Measurements from ENCODE around the gene RHOBTB3.
"Not testable (repeated sequence)": the region's sequence is repeated elsewhere in the genome, so short reads cannot be mapped to it uniquely, and the experiment has no call there.

The RHOBTB3 gene

DNA sequence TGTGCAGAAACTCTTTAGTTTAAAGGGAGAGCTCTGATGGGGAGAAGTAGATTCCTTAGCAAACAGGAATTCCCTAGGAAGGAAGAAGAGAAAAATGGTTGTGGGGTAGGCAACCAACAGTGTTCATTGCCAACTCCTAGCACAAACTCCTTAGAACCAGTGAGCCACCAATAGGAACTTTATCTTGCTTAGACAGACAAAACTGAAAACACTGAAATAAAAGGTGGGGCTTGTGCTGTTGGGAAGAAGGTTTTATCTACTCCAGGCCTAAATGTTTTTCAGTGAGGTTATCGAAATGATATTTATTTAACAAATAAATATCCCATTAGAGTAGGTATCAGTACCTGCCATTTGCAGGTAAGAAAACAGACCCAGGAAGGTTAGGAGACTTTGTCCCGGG is 99.1 kb downstream of the RHOBTB3 start:
- DNase-seq (ENCODE audit: low read depth, low spot score), result no peak
- in situ Hi-C loops (cut with HindIII; ENCODE audit: low sequenced_read_pairs), result loop anchor here (25.0 kb wide), 1 partner anchor 168 kb away; no protein-coding TSS in a partner anchor
- no peak overlapping the region for H3K4me3 ChIP-seq (ENCODE audit: low read depth, low read length)
- TF ChIP-seq, protein P1, sequence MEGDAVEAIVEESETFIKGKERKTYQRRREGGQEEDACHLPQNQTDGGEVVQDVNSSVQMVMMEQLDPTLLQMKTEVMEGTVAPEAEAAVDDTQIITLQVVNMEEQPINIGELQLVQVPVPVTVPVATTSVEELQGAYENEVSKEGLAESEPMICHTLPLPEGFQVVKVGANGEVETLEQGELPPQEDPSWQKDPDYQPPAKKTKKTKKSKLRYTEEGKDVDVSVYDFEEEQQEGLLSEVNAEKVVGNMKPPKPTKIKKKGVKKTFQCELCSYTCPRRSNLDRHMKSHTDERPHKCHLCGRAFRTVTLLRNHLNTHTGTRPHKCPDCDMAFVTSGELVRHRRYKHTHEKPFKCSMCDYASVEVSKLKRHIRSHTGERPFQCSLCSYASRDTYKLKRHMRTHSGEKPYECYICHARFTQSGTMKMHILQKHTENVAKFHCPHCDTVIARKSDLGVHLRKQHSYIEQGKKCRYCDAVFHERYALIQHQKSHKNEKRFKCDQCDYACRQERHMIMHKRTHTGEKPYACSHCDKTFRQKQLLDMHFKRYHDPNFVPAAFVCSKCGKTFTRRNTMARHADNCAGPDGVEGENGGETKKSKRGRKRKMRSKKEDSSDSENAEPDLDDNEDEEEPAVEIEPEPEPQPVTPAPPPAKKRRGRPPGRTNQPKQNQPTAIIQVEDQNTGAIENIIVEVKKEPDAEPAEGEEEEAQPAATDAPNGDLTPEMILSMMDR (IDR thresholded peaks at IDR 0.05; ENCODE audit: low read depth, low read length), result no peak

DNA sequence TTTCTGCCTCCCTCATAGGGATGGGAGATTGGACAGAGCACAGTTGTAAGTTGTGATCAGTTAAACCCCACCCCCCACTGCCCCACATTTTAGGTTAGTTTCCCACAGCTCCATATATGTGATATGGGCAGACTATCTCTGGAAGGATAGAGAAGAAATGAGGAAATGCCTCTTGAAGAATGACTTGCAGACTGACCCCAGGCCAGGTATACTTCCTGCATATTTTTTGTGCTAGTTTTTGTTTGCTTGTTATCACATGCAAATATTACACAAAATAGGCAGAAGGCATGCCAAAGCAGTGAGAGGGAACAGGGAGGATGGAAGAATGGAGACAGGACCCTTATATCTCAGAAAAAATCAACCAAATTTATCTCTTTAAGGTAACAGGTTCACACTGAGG is 101.5 kb downstream of the RHOBTB3 start:
- no peak overlapping the region for H3K4me3 ChIP-seq (ENCODE audit: low read depth, low read length)
- no peak for DNase-seq (ENCODE audit: low read depth, low spot score)
- TF ChIP-seq, protein P1 (IDR thresholded peaks at IDR 0.05; ENCODE audit: low read depth, low read length), result no peak
- in situ Hi-C loops (cut with HindIII; ENCODE audit: low sequenced_read_pairs), result loop anchor here (25.0 kb wide), 1 partner anchor 170 kb away; no protein-coding TSS in a partner anchor

- TF ChIP-seq, protein P1 (IDR thresholded peaks at IDR 0.05; ENCODE audit: low read depth, low read length), result no peak
- in situ Hi-C loops (cut with HindIII; ENCODE audit: low sequenced_read_pairs), result loop anchor here (25.0 kb wide), 1 partner anchor 174 kb away; no protein-coding TSS in a partner anchor
- no peak overlapping the region for H3K4me3 ChIP-seq (ENCODE audit: low read depth, low read length)
- DNase-seq (ENCODE audit: low read depth, low spot score), result no peak
Measured at GRCh38 chr5:95835682-95836385, 104.7 kb downstream of the RHOBTB3 start.

DNA sequence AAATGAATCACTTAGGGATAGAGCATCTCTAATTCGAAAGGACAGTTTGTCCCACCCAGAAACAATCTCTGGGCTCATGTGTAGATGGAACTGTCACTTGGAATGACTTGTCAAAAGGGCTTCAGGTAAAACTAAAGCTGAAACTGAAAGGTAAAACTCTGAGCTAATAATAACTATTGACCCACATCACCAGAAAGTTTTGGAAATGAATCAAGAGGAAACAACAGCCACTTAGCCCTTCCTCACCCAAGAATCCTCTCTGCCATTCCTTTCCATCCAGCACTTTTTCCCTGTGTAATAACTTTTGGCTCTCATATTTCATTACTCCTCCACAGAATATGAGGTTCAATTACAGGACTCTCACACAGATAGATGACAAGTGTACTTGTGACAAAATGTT is 105.4 kb downstream of the RHOBTB3 start:
- no peak overlapping the region for H3K4me3 ChIP-seq (ENCODE audit: low read depth, low read length)
- no peak for DNase-seq (ENCODE audit: low read depth, low spot score)
- TF ChIP-seq, protein P1 (IDR thresholded peaks at IDR 0.05; ENCODE audit: low read depth, low read length), result no peak
- in situ Hi-C loops (cut with HindIII; ENCODE audit: low sequenced_read_pairs), result loop anchor here (25.0 kb wide), 1 partner anchor 174 kb away; no protein-coding TSS in a partner anchor

- in situ Hi-C loops (cut with HindIII; ENCODE audit: low sequenced_read_pairs), result loop anchor here (25.0 kb wide), 1 partner anchor 175 kb away; no protein-coding TSS in a partner anchor
- not testable (repeated sequence) for H3K4me3 ChIP-seq (ENCODE audit: low read depth, low read length); DNase-seq (ENCODE audit: low read depth, low spot score)
Measured at GRCh38 chr5:95836971-95837370, 105.8 kb downstream of the RHOBTB3 start.

GRCh38 chr5:95837492-95837891 is 106.4 kb downstream of the RHOBTB3 start:
- DNase-seq (ENCODE audit: low read depth, low spot score), result no peak
- in situ Hi-C loops (cut with HindIII; ENCODE audit: low sequenced_read_pairs), result loop anchor here (25.0 kb wide), 1 partner anchor 175 kb away; no protein-coding TSS in a partner anchor
- TF ChIP-seq, protein P1 (IDR thresholded peaks at IDR 0.05; ENCODE audit: low read depth, low read length), result no peak
- H3K4me3 ChIP-seq (ENCODE audit: low read depth, low read length), result no peak overlapping the region

GRCh38 chr5:95838001-95838520 is 106.9 kb downstream of the RHOBTB3 start:
- H3K4me3 ChIP-seq (ENCODE audit: low read depth, low read length), result no peak overlapping the region
- TF ChIP-seq, protein P1 (IDR thresholded peaks at IDR 0.05; ENCODE audit: low read depth, low read length), result no peak
- in situ Hi-C loops (cut with HindIII; ENCODE audit: low sequenced_read_pairs), result loop anchor here (25.0 kb wide), 1 partner anchor 176 kb away; no protein-coding TSS in a partner anchor
- DNase-seq (ENCODE audit: low read depth, low spot score), result no peak

All from astrocyte of the spinal cord (primary cell).